GM12892 (cell line): ENCODE results near the gene FHAD1.

Experiments used
- POLR2A ChIP-seq: IDR thresholded peaks from 2 replicates; pipeline ENCODE4 v1.6.1; 2011; ENCODE audit warnings: low read depth, low read length, control low read depth
- POLR2AphosphoS5 ChIP-seq: IDR thresholded peaks from 2 replicates; pipeline ENCODE4 v1.6.1; 2011; ENCODE audit warnings: low read depth, low read length, control low read depth
- TAF1 ChIP-seq: IDR thresholded peaks from 2 replicates; pipeline ENCODE4 v1.6.1; 2011; ENCODE audit warnings: low read depth, mild to moderate bottlenecking, control low read depth, low read length, borderline replicate concordance

GRCh38 chr1:15304708-15305467 lies 57.9 kb downstream of the FHAD1 start:
- TF ChIP-seq POLR2AphosphoS5 (no peak), TAF1 (no peak), POLR2A (no peak)
